ENCODE results near the gene CETP.

DNA sequence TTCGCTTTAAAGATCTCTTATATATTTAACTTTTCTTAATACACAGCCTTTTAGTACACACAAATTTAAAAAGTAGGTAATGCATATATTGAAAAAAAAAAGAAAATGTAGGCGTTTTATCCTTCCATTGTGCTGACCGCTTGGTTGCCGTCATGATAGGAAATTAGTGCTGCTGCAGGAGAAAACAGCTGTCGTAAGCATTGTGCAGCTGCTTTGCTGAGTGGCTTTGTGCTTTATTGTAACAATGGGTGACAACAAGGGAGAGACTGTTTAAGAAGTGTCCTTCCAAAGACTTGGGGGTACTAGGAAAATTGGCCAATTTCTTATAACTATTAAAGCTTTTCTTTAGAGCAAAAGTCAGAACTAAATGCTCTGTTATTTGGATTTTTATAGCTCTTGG lies 24.8 kb upstream of the CETP start:
- TF ChIP-seq, protein P1, sequence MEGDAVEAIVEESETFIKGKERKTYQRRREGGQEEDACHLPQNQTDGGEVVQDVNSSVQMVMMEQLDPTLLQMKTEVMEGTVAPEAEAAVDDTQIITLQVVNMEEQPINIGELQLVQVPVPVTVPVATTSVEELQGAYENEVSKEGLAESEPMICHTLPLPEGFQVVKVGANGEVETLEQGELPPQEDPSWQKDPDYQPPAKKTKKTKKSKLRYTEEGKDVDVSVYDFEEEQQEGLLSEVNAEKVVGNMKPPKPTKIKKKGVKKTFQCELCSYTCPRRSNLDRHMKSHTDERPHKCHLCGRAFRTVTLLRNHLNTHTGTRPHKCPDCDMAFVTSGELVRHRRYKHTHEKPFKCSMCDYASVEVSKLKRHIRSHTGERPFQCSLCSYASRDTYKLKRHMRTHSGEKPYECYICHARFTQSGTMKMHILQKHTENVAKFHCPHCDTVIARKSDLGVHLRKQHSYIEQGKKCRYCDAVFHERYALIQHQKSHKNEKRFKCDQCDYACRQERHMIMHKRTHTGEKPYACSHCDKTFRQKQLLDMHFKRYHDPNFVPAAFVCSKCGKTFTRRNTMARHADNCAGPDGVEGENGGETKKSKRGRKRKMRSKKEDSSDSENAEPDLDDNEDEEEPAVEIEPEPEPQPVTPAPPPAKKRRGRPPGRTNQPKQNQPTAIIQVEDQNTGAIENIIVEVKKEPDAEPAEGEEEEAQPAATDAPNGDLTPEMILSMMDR (IDR thresholded peaks at IDR 0.05): no peak
- TF ChIP-seq POLR2A (IDR thresholded peaks at IDR 0.05): no peak

Measured in uterus (tissue), 2 donors.